ENCODE results near the gene LTBP3.
"Not testable (repeated sequence)": the region's sequence is repeated elsewhere in the genome, so short reads cannot be mapped to it uniquely, and the experiment has no call there.

- TF ChIP-seq ZNF146 (tag by site-specific recombination; IDR thresholded peaks at IDR 0.05); SETDB1 (IDR thresholded peaks at IDR 0.05; ENCODE audit: insufficient read length, low read length): not testable (repeated sequence)
Measured at GRCh38 chr11:65522718-65523630, 35.2 kb downstream of the LTBP3 start.

Measured in HEK293 (cell line).